ENCODE results near the gene YWHAG. TPM values are rescaled to one million over a fixed set of nuclear protein-coding genes. Genes with fewer than 3 reads are reported as not detected.

Gene YWHAG
- total RNA-seq, 1 experiment from 2014 or later = 192 TPM

GRCh38 chr7:76292213-76292573 lies 66.6 kb downstream of the YWHAG start:
- POLR2A ChIA-PET = interaction anchor here (0.7 to 1.6 kb wide), 3 partner anchors 16 to 126 kb away, joined by 3 to 8 read pairs (median 3); no protein-coding TSS in a partner anchor

More at GRCh38 chr7:76292213-76292573, 66.6 kb downstream of the YWHAG start:
- ATAC-seq (no peak), DNase-seq (ENCODE audit: low spot score) (no peak)
- H3K27ac Mint-ChIP-seq = no peak overlapping the region
- CTCF ChIA-PET = interaction anchor here (0.7 to 4.1 kb wide), 12 partner anchors 9 to 223 kb away, joined by 3 to 90 read pairs (median 9); partner anchors contain the start of gene HSPB1
- no peaks in the 10 kb centered on the region for H3K9me3 Mint-ChIP-seq
- no peak overlapping the region for H3K4me3 Mint-ChIP-seq
- no peaks in the 10 kb centered on the region for H3K36me3 Mint-ChIP-seq
- H3K27me3 Mint-ChIP-seq (ENCODE audit: low read depth) = peaks cover 3% of the 10 kb centered on the region
- peaks cover 39% of the 10 kb centered on the region for H3K4me1 Mint-ChIP-seq
- TF ChIP-seq NFYB (CRISPR knock-in tag; conservative IDR thresholded peaks at IDR 0.05; ENCODE audit: low read depth) (no peak), FOXJ3 (CRISPR knock-in tag; IDR thresholded peaks at IDR 0.05; ENCODE audit: borderline replicate concordance) (no peak), ZMAT4 (CRISPR knock-in tag; IDR thresholded peaks at IDR 0.05) (no peak), USF2 (CRISPR knock-in tag; IDR thresholded peaks at IDR 0.05) (no peak), MXD4 (CRISPR knock-in tag; IDR thresholded peaks at IDR 0.05; ENCODE audit: borderline replicate concordance) (no peak), ZNF263 (CRISPR knock-in tag; IDR thresholded peaks at IDR 0.05; ENCODE audit: low read depth) (no peak), E2F4 (CRISPR knock-in tag; IDR thresholded peaks at IDR 0.05; ENCODE audit: borderline replicate concordance, low read depth) (no peak), SMAD3 (CRISPR knock-in tag; IDR thresholded peaks at IDR 0.05; ENCODE audit: borderline replicate concordance) (no peak), IRF1 (CRISPR knock-in tag; IDR thresholded peaks at IDR 0.05) (no peak), NR1H2 (CRISPR knock-in tag; IDR thresholded peaks at IDR 0.05) (no peak), KAT7 (CRISPR knock-in tag; IDR thresholded peaks at IDR 0.05; ENCODE audit: borderline replicate concordance) (no peak), ARID4B (CRISPR knock-in tag; IDR thresholded peaks at IDR 0.05; ENCODE audit: borderline replicate concordance) (no peak)
